GM12878 (cell line): ENCODE data around the gene MEGF11. TPM values are rescaled to one million over a fixed set of nuclear protein-coding genes. Genes with fewer than 3 reads are reported as not detected.
A peak's percentile ranks its signal among the peaks of the same experiment; 100 is the strongest.

Experiments
- ATAC-seq: fragments of 200-7000 bp; cut with Tn5 transposase; 3 replicates; pipeline ENCODE4 v1.9.1; 2020; ENCODE audit warnings: mild to moderate bottlenecking, moderate library complexity
- BruUV-seq: library from RNA; stranded (reverse); fragments of 400-500 nt; replicated peaks from 2 replicates; lab custom pipeline; 2021; lab: Mats Ljungman, UMichigan
- CTCF ChIA-PET: fragments of 300-600 bp; sonication (Branson Sonifier 250); formaldehyde crosslinking; extraction: SDS; loops from one replicate; lab custom pipeline; 2021; ENCODE audit warnings: inconsistent platforms; lab: Yijun Ruan, JAX
- POLR2A ChIA-PET: fragments of 350-600 bp; formaldehyde crosslinking; extraction: SDS; loops from one replicate; lab custom pipeline; 2021; ENCODE audit warnings: inconsistent platforms; lab: Charles Lee
- RAD21 ChIA-PET: fragments of 300-600 bp; sonication (Branson Sonifier 250); formaldehyde crosslinking; loops from one replicate; lab custom pipeline; 2023; ENCODE audit warnings: antibody characterized with exemption; ENCODE audit not compliant: unreplicated experiment; lab: Charles Lee
- SMC1A ChIA-PET: fragments of 300-600 bp; sonication (Branson Sonifier 250); formaldehyde crosslinking; loops from one replicate; lab custom pipeline; 2023; ENCODE audit not compliant: unreplicated experiment, uncharacterized antibody; lab: Charles Lee
- DNase-seq: peaks from one replicate; pipeline ENCODE4 v3.0.0-alpha.2; 2011; ENCODE audit warnings: low read depth, low spot score
- FAIRE-seq: peaks from 3 replicates; lab custom pipeline; 2011; peaks lifted over from hg19 to GRCh38; lab: Jason Lieb, UNC
- H2AFZ ChIP-seq: 2 replicates; pipeline ENCODE4 v1.6.0; 2011; ENCODE audit warnings: low read depth, low read length, control low read depth; ENCODE audit not compliant: control insufficient read depth
- H3K27ac ChIP-seq: 2 replicates; pipeline ENCODE4 v1.5.1; 2011; ENCODE audit warnings: control low read depth; ENCODE audit not compliant: control insufficient read depth, insufficient read depth
- H3K27me3 ChIP-seq, 2 experiments: replicated peaks in 1 of 2; 2 replicates each; pipeline versions ENCODE4 v1.6.0 to v1.6.1; 2011; ENCODE audit warnings: low read length in 1 of 2; ENCODE audit not compliant: control insufficient read depth in 2 of 2, insufficient read depth in 2 of 2
- H3K36me3 ChIP-seq, 2 experiments: 2 replicates each; pipeline ENCODE4 v1.5.1; 2011; ENCODE audit warnings: low read length in 1 of 2; ENCODE audit not compliant: control insufficient read depth in 2 of 2, insufficient read depth in 2 of 2
- H3K4me1 ChIP-seq: 2 replicates; pipeline ENCODE4 v1.6.1; 2011; ENCODE audit warnings: mild to moderate bottlenecking, low read length, moderate library complexity, mixed read lengths; ENCODE audit not compliant: control insufficient read depth, insufficient read depth
- H3K4me2 ChIP-seq: 2 replicates; pipeline ENCODE4 v1.6.0; 2011; ENCODE audit warnings: control low read depth; ENCODE audit not compliant: control insufficient read depth, insufficient read depth
- H3K4me3 ChIP-seq: fragments of 200-600 bp; sonication (generic); 2 replicates; pipeline ENCODE4 v1.5.1; 2016
- H3K79me2 ChIP-seq: 2 replicates; pipeline ENCODE4 v1.6.0; 2011; ENCODE audit warnings: low read length; ENCODE audit not compliant: control insufficient read depth, insufficient read depth
- H3K9ac ChIP-seq: 2 replicates; pipeline ENCODE4 v1.8.0; 2011; ENCODE audit warnings: low read length, control low read depth, mixed read lengths; ENCODE audit not compliant: control insufficient read depth, insufficient read depth
- H3K9me3 ChIP-seq: replicated peaks from 3 replicates; pipeline ENCODE4 v1.5.1; 2011; ENCODE audit warnings: mild to moderate bottlenecking, low read length; ENCODE audit not compliant: control insufficient read depth, insufficient read depth
- H4K20me1 ChIP-seq: 2 replicates; pipeline ENCODE4 v1.6.0; 2011; ENCODE audit not compliant: control insufficient read depth, insufficient read depth
- ATF2 ChIP-seq: IDR thresholded peaks from 2 replicates; pipeline ENCODE4 v1.6.1; 2012; ENCODE audit warnings: low read length, inconsistent platforms
- BCL11A ChIP-seq: IDR thresholded peaks from 2 replicates; pipeline ENCODE4 v1.6.1; 2011; ENCODE audit warnings: low read depth, low read length
- CBX5 ChIP-seq: sonication (generic); IDR thresholded peaks from 2 replicates; pipeline ENCODE4 v1.6.1; 2016; ENCODE audit warnings: low read depth, moderate library complexity, mild to moderate bottlenecking, inconsistent platforms
- IKZF1 ChIP-seq: fragments of 450-650 bp; conservative IDR thresholded peaks from 2 replicates; pipeline ENCODE4 v1.6.1; 2017; ENCODE audit warnings: antibody characterized with exemption, mild to moderate bottlenecking
- IRF4 ChIP-seq: IDR thresholded peaks from 2 replicates; pipeline ENCODE4 v1.6.1; 2011; ENCODE audit warnings: low read depth, low read length
- MTA2 ChIP-seq: fragments of 450-650 bp; IDR thresholded peaks from 2 replicates; pipeline ENCODE4 v1.6.1; 2016; ENCODE audit warnings: low read depth, mild to moderate bottlenecking, moderate library complexity
- NBN ChIP-seq: fragments of 450-650 bp; IDR thresholded peaks from 2 replicates; pipeline ENCODE4 v1.6.1; 2016
- NKRF ChIP-seq: fragments of 450-650 bp; conservative IDR thresholded peaks from 2 replicates; pipeline ENCODE4 v1.6.1; 2017; ENCODE audit warnings: mild to moderate bottlenecking, moderate library complexity
- RELB ChIP-seq: fragments of 450-650 bp; IDR thresholded peaks from 2 replicates; pipeline ENCODE4 v1.6.1; 2017; ENCODE audit warnings: low read depth, mild to moderate bottlenecking, moderate library complexity
- SMARCA5 ChIP-seq: fragments of 450-650 bp; IDR thresholded peaks from 2 replicates; pipeline ENCODE4 v1.6.1; 2017; ENCODE audit warnings: mild to moderate bottlenecking
- USF2 ChIP-seq: IDR thresholded peaks from 2 replicates; pipeline ENCODE4 v1.6.1; 2011; ENCODE audit warnings: low read depth, low read length, improper control_type of control experiment, borderline replicate concordance
- ZNF217 ChIP-seq: fragments of 450-650 bp; IDR thresholded peaks from 2 replicates; pipeline ENCODE4 v1.6.1; 2017; ENCODE audit warnings: antibody characterized with exemption, mild to moderate bottlenecking
- ZNF24 ChIP-seq: fragments of 450-650 bp; IDR thresholded peaks from 2 replicates; pipeline ENCODE4 v1.6.1; 2017; ENCODE audit warnings: antibody characterized with exemption, mild to moderate bottlenecking
- ZNF687 ChIP-seq: fragments of 450-650 bp; IDR thresholded peaks from 2 replicates; pipeline ENCODE4 v1.6.1; 2017; ENCODE audit warnings: mild to moderate bottlenecking, moderate library complexity
- WGBS: methylation state at CpG from one replicate; pipeline ENCODE4 v1.1.6; 2016; ENCODE audit warnings: low lambda C conversion rate; ENCODE audit not compliant: insufficient replicate concordance, insufficient coverage; ENCODE audit errors: missing lambda C conversion rate; 5-methylcytosine and 5-hydroxymethylcytosine counted together
- in situ Hi-C: fragments of 300-500 bp; cut with MboI; formaldehyde crosslinking; loops from 9 replicates; pipeline ENCODE4 v1.14.3; 2018; ENCODE audit warnings: mixed read lengths
- intact Hi-C: fragments of 100-400 bp; cut with micrococcal nuclease; formaldehyde crosslinking; loops from one replicate; pipeline ENCODE4 v1.14.2; 2022; ENCODE audit not compliant: unreplicated experiment
- polyA plus RNA-seq, 11 experiments: library from polyadenylated mRNA; depleted of rRNA in 4 of 11; unstranded in 6 of 11; stranded (reverse) in 5 of 11; fragments of >200 nt; fragmentation: Nextera tagmentation in 4 of 11; fragmentation: Illumina TruSeq in 1 of 11; extraction: Ambion mirVana in 4 of 11; extraction: Trizol in 1 of 11; gene quantifications; 1 replicate in 1 of 11; 2 replicates in 10 of 11; pipeline versions ENCODE4 v1.2.1 to v1.2.3, GENCODE V29; 2011 to 2016; ENCODE audit warnings: inconsistent platforms in 2 of 11, missing spikeins in 2 of 11, low read depth in 1 of 11
- total RNA-seq, 4 experiments: library from RNA; depleted of rRNA in 3 of 4; stranded (reverse); fragments of >200 nt in 3 of 4; fragmentation: Illumina TruSeq in 1 of 4; extraction: Trizol in 1 of 4; gene quantifications; 2 replicates each; pipeline versions ENCODE4 v1.2.1 to v1.2.3, GENCODE V29; 2013 to 2021

Gene MEGF11
- total and polyA plus RNA-seq, 10 of the 15 experiments (the other 5 are each of a cell fraction or from before 2014, with no cell fraction given): 0.03 to 1.7 (median 0.49) TPM

GRCh38 chr15:65926899-65927298 is 326.7 kb downstream of the MEGF11 start:
- ChIA-PET POLR2A (interaction anchor here (0.8 to 1.1 kb wide), 2 partner anchors 10 to 51 kb away, joined by 4 to 6 read pairs; no protein-coding TSS in a partner anchor), CTCF (interaction anchor here (0.8 to 3.0 kb wide), 3 partner anchors 10 to 55 kb away, joined by 3 to 25 read pairs (median 4); no protein-coding TSS in a partner anchor), RAD21 (interaction anchor here (0.6 to 7.5 kb wide), 4 partner anchors 9 to 367 kb away, joined by 4 to 61 read pairs (median 4); no protein-coding TSS in a partner anchor), SMC1A (interaction anchor here (0.8 to 8.0 kb wide), 2 partner anchors 10 to 94 kb away, joined by 3 to 65 read pairs; no protein-coding TSS in a partner anchor)
- Histone ChIP-seq H3K9me3 (no peaks in the 10 kb centered on the region), H3K27ac (no peak overlapping the region), H3K79me2 (no peaks in the 10 kb centered on the region), H3K4me1 (peaks cover 4% of the 10 kb centered on the region), H2AFZ (no peak overlapping the region), H3K36me3 (no peaks in the 10 kb centered on the region), H3K27me3 (no peaks in the 10 kb centered on the region), H3K4me2 (no peak overlapping the region), H4K20me1 (no peaks in the 10 kb centered on the region), H3K9ac (no peak overlapping the region), H3K4me3 (no peak overlapping the region)
- FAIRE-seq: no peak
- in situ Hi-C loops: no loop called here
- DNase-seq: no peak
- 94% methylated on average over 1 of the region's 1 CpG for WGBS
- ATAC-seq: peak; percentile 79
- no TSS peak for BruUV-seq
- intact Hi-C loops: no loop called here
- TF ChIP-seq IKZF1 (peak; percentile 24; the same call in 1 of the 2 replicates), ZNF217 (peak; percentile 95), NKRF (peak; percentile 38; the same call in 1 of the 2 replicates), ATF2 (no peak), BCL11A (peak; percentile 49), ZNF687 (peak; percentile 46; the same call in 1 of the 2 replicates), RELB (0 out of 2 replicates have a peak, but pooled peaks have one; percentile 26), NBN (0 out of 2 replicates have a peak, but pooled peaks have one; percentile 25), IRF4 (peak; percentile 54; the same call in 1 of the 2 replicates), SMARCA5 (peak; percentile 97), ZNF24 (peak; percentile 46; the same call in 1 of the 2 replicates), MTA2 (peak; percentile 79), USF2 (no peak), CBX5 (no peak)
